SK-N-SH treated with all-trans-retinoic acid at 6 μM for 48 hours (cell line): Measurements from ENCODE around the gene GCC1.

Experiments
- ATAC-seq: fragments of 200-7000 bp; cut with Tn5 transposase; 3 replicates; pipeline ENCODE4 v1.9.1; 2020; ENCODE audit warnings: mild to moderate bottlenecking, moderate library complexity
- ARNTL ChIP-seq: fragments of 450-650 bp; formaldehyde crosslinking; IDR thresholded peaks from 2 replicates; pipeline ENCODE4 v1.5.0; 2020; ENCODE audit warnings: low read depth, mild to moderate bottlenecking, moderate library complexity, borderline replicate concordance
- BACH2 ChIP-seq: fragments of 250-450 bp; sonication (Bioruptor Pico); IDR thresholded peaks from 2 replicates; pipeline ENCODE4 v1.9.0; 2021; ENCODE audit warnings: mild to moderate bottlenecking, borderline replicate concordance
- CREB5 ChIP-seq: fragments of 250-450 bp; sonication (Bioruptor Pico); IDR thresholded peaks from 2 replicates; pipeline ENCODE4 v1.5.1; 2020; ENCODE audit warnings: low read depth, mild to moderate bottlenecking, moderate library complexity
- CSDC2 ChIP-seq: fragments of 250-450 bp; sonication (Bioruptor Pico); IDR thresholded peaks from 2 replicates; pipeline ENCODE4 v1.5.0; 2020; ENCODE audit warnings: mild to moderate bottlenecking, moderate library complexity
- CSRNP3 ChIP-seq: fragments of 250-450 bp; sonication (Bioruptor Pico); IDR thresholded peaks from 2 replicates; pipeline ENCODE4 v1.5.1; 2021; ENCODE audit warnings: mild to moderate bottlenecking, moderate library complexity
- ESRRG ChIP-seq: fragments of 250-450 bp; sonication (Bioruptor Pico); IDR thresholded peaks from 2 replicates; pipeline ENCODE4 v1.6.1; 2021; ENCODE audit warnings: mild to moderate bottlenecking
- GLIS3 ChIP-seq: fragments of 250-450 bp; sonication (Bioruptor Pico); IDR thresholded peaks from 2 replicates; pipeline ENCODE4 v1.5.0; 2020; ENCODE audit warnings: mild to moderate bottlenecking, moderate library complexity
- ISL1 ChIP-seq: fragments of 250-450 bp; sonication (Bioruptor Pico); IDR thresholded peaks from 2 replicates; pipeline ENCODE4 v2.1.2; 2022; ENCODE audit warnings: mild to moderate bottlenecking, moderate library complexity
- OSR1 ChIP-seq: fragments of 250-450 bp; sonication (Bioruptor Pico); IDR thresholded peaks from 2 replicates; pipeline ENCODE4 v1.8.0; 2022; ENCODE audit warnings: moderate library complexity, mild to moderate bottlenecking, inconsistent platforms
- POU6F1 ChIP-seq: fragments of 250-450 bp; sonication (Bioruptor Pico); IDR thresholded peaks from 2 replicates; pipeline ENCODE4 v1.8.0; 2021; ENCODE audit warnings: low read depth, mild to moderate bottlenecking, moderate library complexity, borderline replicate concordance
- PPARA ChIP-seq: fragments of 250-450 bp; sonication (Bioruptor Pico); IDR thresholded peaks from 2 replicates; pipeline ENCODE4 v1.5.0; 2020; ENCODE audit warnings: mild to moderate bottlenecking, borderline replicate concordance
- RARB ChIP-seq: fragments of 250-450 bp; sonication (Bioruptor Pico); IDR thresholded peaks from 2 replicates; pipeline ENCODE4 v1.8.0; 2021; ENCODE audit warnings: mild to moderate bottlenecking, moderate library complexity
- SNAI2 ChIP-seq: fragments of 250-450 bp; sonication (Bioruptor Pico); IDR thresholded peaks from 2 replicates; pipeline ENCODE4 v1.5.0; 2020; ENCODE audit warnings: mild to moderate bottlenecking, moderate library complexity
- TCF4 ChIP-seq: fragments of 250-450 bp; sonication (Bioruptor Pico); IDR thresholded peaks from 2 replicates; pipeline ENCODE4 v1.8.0; 2021; ENCODE audit warnings: mild to moderate bottlenecking, moderate library complexity, borderline replicate concordance
- TOX ChIP-seq: fragments of 250-450 bp; sonication (Bioruptor Pico); IDR thresholded peaks from 2 replicates; pipeline ENCODE4 v1.8.0; 2021; ENCODE audit warnings: mild to moderate bottlenecking, moderate library complexity, borderline replicate concordance
- TSHZ2 ChIP-seq: fragments of 250-450 bp; sonication (Bioruptor Pico); IDR thresholded peaks from 2 replicates; pipeline ENCODE4 v1.5.0; 2020; ENCODE audit warnings: mild to moderate bottlenecking, moderate library complexity
- ZC3H10 ChIP-seq: fragments of 250-450 bp; sonication (Bioruptor Pico); IDR thresholded peaks from 2 replicates; pipeline ENCODE4 v1.5.1; 2021; ENCODE audit warnings: mild to moderate bottlenecking, moderate library complexity
- ZFP3 ChIP-seq: fragments of 250-450 bp; sonication (Bioruptor Pico); IDR thresholded peaks from 2 replicates; pipeline ENCODE4 v1.5.0; 2020; ENCODE audit warnings: mild to moderate bottlenecking, moderate library complexity
- ZFP30 ChIP-seq: fragments of 450-650 bp; formaldehyde crosslinking; IDR thresholded peaks from 2 replicates; pipeline ENCODE4 v1.5.0; 2022; ENCODE audit warnings: mild to moderate bottlenecking, moderate library complexity
- ZNF565 ChIP-seq: fragments of 450-650 bp; formaldehyde crosslinking; conservative IDR thresholded peaks from 2 replicates; pipeline ENCODE4 v1.5.0; 2020; ENCODE audit warnings: low read depth, mild to moderate bottlenecking, moderate library complexity
- ZNF8 ChIP-seq: fragments of 450-650 bp; formaldehyde crosslinking; IDR thresholded peaks from 2 replicates; pipeline ENCODE4 v1.5.0; 2020; ENCODE audit warnings: mild to moderate bottlenecking, moderate library complexity

Gene GCC1

GRCh38 chr7:127608446-127608845 is 23.1 kb upstream of the GCC1 start:
- no peak for TF ChIP-seq ZFP30 (CRISPR knock-in tag)
- TF ChIP-seq TSHZ2 (CRISPR knock-in tag), result no peak
- TF ChIP-seq ZNF8 (CRISPR knock-in tag), result no peak
- TF ChIP-seq ARNTL (CRISPR knock-in tag), result no peak
- no peak for TF ChIP-seq ESRRG
- TF ChIP-seq PPARA (CRISPR knock-in tag), result no peak
- no peak for TF ChIP-seq CSRNP3
- TF ChIP-seq ZNF565 (CRISPR knock-in tag), result no peak
- no peak for TF ChIP-seq BACH2 (CRISPR knock-in tag)
- no peak for TF ChIP-seq RARB (CRISPR knock-in tag)
- TF ChIP-seq OSR1 (CRISPR knock-in tag), result no peak
- no peak for TF ChIP-seq ZFP3
- no peak for ATAC-seq

- TF ChIP-seq TOX (CRISPR knock-in tag), result no peak
- no peak for TF ChIP-seq ZFP3
- no peak for TF ChIP-seq TCF4 (CRISPR knock-in tag)
- TF ChIP-seq ZC3H10, result no peak
- no peak for TF ChIP-seq CSRNP3
- no peak for TF ChIP-seq CSDC2 (CRISPR knock-in tag)
- no peak for TF ChIP-seq OSR1 (CRISPR knock-in tag)
- TF ChIP-seq ZNF565 (CRISPR knock-in tag), result no peak
- no peak for TF ChIP-seq GLIS3 (CRISPR knock-in tag)
- no peak for TF ChIP-seq ESRRG
- no peak for TF ChIP-seq POU6F1 (CRISPR knock-in tag)
- TF ChIP-seq RARB (CRISPR knock-in tag), result no peak
- no peak for TF ChIP-seq ISL1 (CRISPR knock-in tag)
- TF ChIP-seq ZNF8 (CRISPR knock-in tag), result no peak
- TF ChIP-seq ZFP30 (CRISPR knock-in tag), result no peak
- no peak for TF ChIP-seq BACH2 (CRISPR knock-in tag)
- no peak for TF ChIP-seq CREB5
- no peak for TF ChIP-seq ARNTL (CRISPR knock-in tag)
- no peak for TF ChIP-seq SNAI2
- TF ChIP-seq TSHZ2 (CRISPR knock-in tag), result no peak
- TF ChIP-seq, all 23 proteins: peak for 0
- ATAC-seq, result no peak
Measured at GRCh38 chr7:127600885-127601284, 15.5 kb upstream of the GCC1 start.
